GM18519 (cell line): ENCODE results near the gene LUC7L.
"Not testable (repeated sequence)": the region's sequence is repeated elsewhere in the genome, so short reads cannot be mapped to it uniquely, and the experiment has no call there.

Source experiments
- ATAC-seq: cut with Tn5 transposase; IDR thresholded peaks from one replicate; pipeline ENCODE4 v1.9.1; 2021; ENCODE audit warnings: mild to moderate bottlenecking, moderate library complexity; ENCODE audit not compliant: unreplicated experiment, low FRiP score

The LUC7L gene

GRCh38 chr16:228852-229730, at the start of gene LUC7L:
TSS of gene LUC7L (minus strand) at chr16:229449. CDS start at chr16:229339, 110 bp downstream.
- ATAC-seq: peak; percentile 66

- no peak for ATAC-seq
Observed at GRCh38 chr16:278863-279366, 49.7 kb upstream of the LUC7L start.

GRCh38 chr16:276426-277077, 47.3 kb upstream of the LUC7L start:
- ATAC-seq: no peak

GRCh38 chr16:275786-276232, 46.6 kb upstream of the LUC7L start, which contains the start of gene RGS11:
TSS of gene RGS11 (minus strand) at chr16:275944. CDS start at chr16:275911, 33 bp downstream.
- ATAC-seq: no peak

- no peak for ATAC-seq
Observed at GRCh38 chr16:275041-275641, 45.9 kb upstream of the LUC7L start.

GRCh38 chr16:273547-274421, 44.5 kb upstream of the LUC7L start:
- ATAC-seq: no peak

- ATAC-seq: no peak
Observed at GRCh38 chr16:272633-273546, 43.6 kb upstream of the LUC7L start.

- ATAC-seq: no peak
Observed at GRCh38 chr16:270381-271255, 41.4 kb upstream of the LUC7L start.

- ATAC-seq: no peak
Observed at GRCh38 chr16:269061-269796, 40.0 kb upstream of the LUC7L start.

GRCh38 chr16:268141-269053, 39.1 kb upstream of the LUC7L start:
- no peak for ATAC-seq

- ATAC-seq: not testable (repeated sequence)
Observed at GRCh38 chr16:267562-267961, 38.3 kb upstream of the LUC7L start.

GRCh38 chr16:266258-267164, 37.3 kb upstream of the LUC7L start:
- no peak for ATAC-seq

GRCh38 chr16:265711-266110, 36.5 kb upstream of the LUC7L start:
- no peak for ATAC-seq

- no peak for ATAC-seq
Observed at GRCh38 chr16:265002-265529, 35.8 kb upstream of the LUC7L start.

- no peak for ATAC-seq
Observed at GRCh38 chr16:264440-264951, 35.2 kb upstream of the LUC7L start.
